ENCODE data around the gene IFFO2. TPM values are rescaled to one million over a fixed set of nuclear protein-coding genes. Genes with fewer than 3 reads are reported as not detected.

IFFO2 gene
- total and polyA plus RNA-seq, 8 donors, result 13.9 to 38.4 (median 24.3) TPM

DNA sequence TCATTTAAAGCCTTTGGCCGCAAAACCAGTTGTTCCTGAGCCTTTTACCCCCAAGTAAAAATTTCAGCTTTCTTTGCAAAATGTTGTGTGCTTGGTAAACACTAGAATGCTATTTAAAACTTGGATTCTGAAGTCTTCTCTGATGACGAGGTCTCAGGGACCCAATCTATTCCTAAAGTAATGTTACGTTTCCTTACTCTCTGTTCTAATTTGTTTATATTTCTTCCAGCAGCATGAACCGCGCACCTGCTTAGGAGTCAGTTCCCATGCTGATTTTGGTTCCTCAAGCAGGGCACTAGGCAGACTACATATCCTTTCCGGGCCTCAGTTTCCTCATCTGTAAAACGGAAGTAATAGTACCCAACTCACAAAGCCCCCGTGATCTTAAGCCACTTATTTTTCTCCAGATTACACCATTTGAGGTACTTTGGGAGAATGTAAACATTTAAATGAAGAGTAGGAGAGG lies 53.2 kb downstream of the IFFO2 start:
- no peak for DNase-seq
- intact Hi-C loops (cut with DNase I), result loop anchor here in 1 of 3 donors (10.0 kb wide), 1 partner anchor 51 kb away; the partner anchor contains the start of gene IFFO2
- Histone ChIP-seq H3K27me3 (no peaks in the 10 kb centered on the region), H3K36me3 (peaks cover 0 to 9% (median 5%) of the 10 kb centered on the region in 3 donors), H3K27ac (peak overlapping the region; percentile 56 to 86 (median 79)), H3K4me1 (peaks cover 5 to 13% (median 7%) of the 10 kb centered on the region in 3 donors), H3K4me3 (peak overlapping the region in 3 of 4 donors; percentile 45 to 93 (median 76)), H3K9me3 (no peaks in the 10 kb centered on the region)
- FAIRE-seq, result no peak
- TF ChIP-seq, protein P1, sequence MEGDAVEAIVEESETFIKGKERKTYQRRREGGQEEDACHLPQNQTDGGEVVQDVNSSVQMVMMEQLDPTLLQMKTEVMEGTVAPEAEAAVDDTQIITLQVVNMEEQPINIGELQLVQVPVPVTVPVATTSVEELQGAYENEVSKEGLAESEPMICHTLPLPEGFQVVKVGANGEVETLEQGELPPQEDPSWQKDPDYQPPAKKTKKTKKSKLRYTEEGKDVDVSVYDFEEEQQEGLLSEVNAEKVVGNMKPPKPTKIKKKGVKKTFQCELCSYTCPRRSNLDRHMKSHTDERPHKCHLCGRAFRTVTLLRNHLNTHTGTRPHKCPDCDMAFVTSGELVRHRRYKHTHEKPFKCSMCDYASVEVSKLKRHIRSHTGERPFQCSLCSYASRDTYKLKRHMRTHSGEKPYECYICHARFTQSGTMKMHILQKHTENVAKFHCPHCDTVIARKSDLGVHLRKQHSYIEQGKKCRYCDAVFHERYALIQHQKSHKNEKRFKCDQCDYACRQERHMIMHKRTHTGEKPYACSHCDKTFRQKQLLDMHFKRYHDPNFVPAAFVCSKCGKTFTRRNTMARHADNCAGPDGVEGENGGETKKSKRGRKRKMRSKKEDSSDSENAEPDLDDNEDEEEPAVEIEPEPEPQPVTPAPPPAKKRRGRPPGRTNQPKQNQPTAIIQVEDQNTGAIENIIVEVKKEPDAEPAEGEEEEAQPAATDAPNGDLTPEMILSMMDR (IDR thresholded peaks at IDR 0.05), result no peak
- 15 to 24% methylated on average over 8 of the region's 8 CpGs for WGBS, 2 donors
- ATAC-seq, result no peak

DNA sequence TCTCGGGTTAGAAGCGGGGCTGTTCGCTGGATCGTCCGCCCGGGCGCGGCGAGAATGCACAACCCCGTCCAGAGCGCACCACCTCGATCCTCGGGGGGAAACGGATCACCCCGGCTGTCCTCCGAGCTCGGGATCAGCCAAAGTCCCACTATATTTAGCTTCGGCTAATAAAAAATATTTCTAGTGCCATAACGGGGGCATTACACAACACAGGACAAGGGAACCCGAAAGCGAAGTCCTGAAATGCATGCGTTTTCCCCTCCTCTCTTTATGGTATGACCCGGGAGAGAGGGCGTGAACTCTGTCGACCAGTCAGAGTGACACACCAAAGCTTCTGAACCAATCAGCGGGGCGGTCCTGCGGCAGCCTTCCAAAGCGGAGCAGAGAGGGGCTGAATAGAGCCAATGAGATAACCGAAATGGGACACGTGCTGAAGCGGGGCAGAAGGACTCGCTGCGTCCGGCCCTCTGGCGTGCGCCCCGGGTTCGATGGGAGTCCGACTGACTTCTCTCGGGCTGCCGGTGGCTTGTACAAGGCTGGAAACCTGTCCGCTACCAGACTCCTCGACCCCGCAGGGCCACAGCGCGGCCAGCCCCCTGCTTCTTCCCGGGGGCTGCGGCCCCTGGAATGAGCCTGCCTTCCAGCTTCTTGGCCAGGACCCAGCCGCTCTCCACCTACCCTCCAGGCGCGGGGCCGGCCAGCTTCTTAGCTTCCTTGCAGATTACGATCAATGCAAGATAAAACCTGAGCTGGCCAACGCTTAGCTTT lies 53.8 kb downstream of the IFFO2 start, which contains the start of gene ALDH4A1:
Gene ALDH4A1, minus strand, starts transcription at position 33 of the 768 bp plus-strand sequence. Its CDS starts 32 bp downstream, at position 1.
- Histone ChIP-seq H3K9me3 (no peaks in the 10 kb centered on the region), H3K4me3 (peak within 1 kb of the TSS; percentile 45 to 93 (median 78)), H3K4me1 (peaks cover 5 to 13% (median 7%) of the 10 kb centered on the region in 3 donors), H3K27me3 (no peaks in the 10 kb centered on the region), H3K36me3 (peaks cover 0 to 3% (median 0%) of the 10 kb centered on the region in 3 donors), H3K27ac (peak within 1 kb of the TSS; percentile 56 to 86 (median 79))
- FAIRE-seq (peak; percentile 97), ATAC-seq (peak; percentile 95 to 97 (median 96)), DNase-seq (peak; percentile 91 to 99 (median 98))
- TF ChIP-seq, protein P1 (IDR thresholded peaks at IDR 0.05), result no peak
- WGBS, 2 donors, result 0% methylated on average over 55 of the region's 55 CpGs
- intact Hi-C loops (cut with DNase I), result loop anchor here in 1 of 3 donors (10.0 kb wide), 1 partner anchor 52 kb away; the partner anchor contains the start of gene IFFO2

DNA sequence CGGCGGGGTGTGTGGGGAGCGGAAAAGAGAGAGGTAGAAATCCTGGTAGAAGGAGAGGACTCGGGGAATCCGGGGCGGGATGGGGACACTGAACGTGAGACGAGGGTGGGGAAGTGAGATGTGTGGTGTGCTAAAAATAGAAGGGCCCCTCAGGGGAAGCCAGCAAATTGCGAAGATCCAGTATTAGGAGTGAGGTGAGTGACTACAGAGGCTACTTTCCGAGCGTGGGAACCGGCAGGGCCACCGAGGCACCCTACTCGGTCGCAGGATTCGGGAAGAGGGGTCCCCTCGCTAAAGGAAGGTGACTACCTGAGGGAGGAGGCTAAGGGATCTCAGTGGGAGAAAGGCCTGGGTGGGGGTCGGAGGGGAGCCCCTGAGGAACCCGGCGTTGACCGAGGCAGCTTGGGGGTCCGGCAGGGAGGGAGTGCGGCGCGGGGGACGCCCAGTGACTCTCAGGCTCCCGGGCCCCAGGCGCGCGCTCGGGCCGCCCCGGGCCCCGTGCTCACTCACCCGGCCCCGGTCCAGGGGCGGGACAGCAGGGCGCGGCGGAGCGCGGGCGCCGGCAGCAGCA lies 54.4 kb downstream of the IFFO2 start:
- Histone ChIP-seq H3K4me3 (peak overlapping the region; percentile 45 to 93 (median 78)), H3K27ac (peak overlapping the region; percentile 56 to 86 (median 79)), H3K27me3 (no peaks in the 10 kb centered on the region), H3K4me1 (peaks cover 5 to 7% (median 7%) of the 10 kb centered on the region in 3 donors), H3K9me3 (no peaks in the 10 kb centered on the region), H3K36me3 (no peaks in the 10 kb centered on the region)
- DNase-seq (no peak), ATAC-seq (peak in 2 of 4 donors; percentile 1 to 2), FAIRE-seq (no peak)
- WGBS, 2 donors, result 1% methylated on average over 40 to 44 of the region's 44 CpGs
- TF ChIP-seq, protein P1 (IDR thresholded peaks at IDR 0.05), result no peak
- intact Hi-C loops (cut with DNase I), result loop anchor here in 1 of 3 donors (10.0 kb wide), 1 partner anchor 53 kb away; the partner anchor contains the start of gene IFFO2

DNA sequence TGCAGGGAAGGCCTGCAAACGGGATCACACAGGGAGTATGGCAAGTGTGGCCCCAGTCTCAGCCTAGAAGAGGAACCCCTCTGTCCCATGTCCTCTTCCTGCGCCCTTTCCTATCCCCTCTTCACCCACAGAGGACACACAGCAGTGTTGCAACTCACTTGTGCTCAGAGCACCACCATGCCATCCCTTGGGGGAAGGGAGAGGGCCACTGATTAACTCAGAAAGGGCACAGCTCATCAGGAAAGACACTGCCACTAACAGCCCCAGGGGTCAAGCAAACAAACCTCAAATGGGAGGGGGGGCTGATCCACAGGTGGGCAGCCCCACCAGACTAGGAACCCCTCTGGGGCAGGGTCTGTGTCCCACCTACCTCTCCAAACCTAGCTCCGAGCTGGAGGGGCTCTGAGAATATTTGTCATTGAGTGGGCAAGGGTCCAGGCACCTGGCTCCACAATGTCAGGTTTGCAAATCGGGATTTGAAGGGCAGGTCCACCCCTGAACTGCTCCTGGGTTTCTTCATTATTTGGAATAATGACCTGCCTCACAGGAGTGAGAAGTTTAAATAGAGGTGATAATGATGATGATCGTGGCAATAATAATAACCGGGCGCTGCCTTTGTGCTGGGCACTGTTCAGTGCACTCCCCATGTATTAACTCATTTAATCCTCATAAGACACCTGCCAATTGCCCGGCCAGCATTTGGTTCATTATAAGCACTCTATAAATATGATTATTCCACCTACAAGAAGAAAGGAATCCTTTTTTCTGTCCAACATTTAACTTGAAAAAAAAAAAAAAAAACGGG lies 55.1 kb downstream of the IFFO2 start:
- DNase-seq, result no peak
- Histone ChIP-seq H3K27ac (no peak overlapping the region), H3K9me3 (no peaks in the 10 kb centered on the region), H3K4me3 (peak overlapping the region in 1 of 4 donors; percentile 93), H3K4me1 (peaks cover 5 to 7% (median 7%) of the 10 kb centered on the region in 3 donors), H3K36me3 (no peaks in the 10 kb centered on the region), H3K27me3 (no peaks in the 10 kb centered on the region)
- TF ChIP-seq, protein P1 (IDR thresholded peaks at IDR 0.05), result no peak
- FAIRE-seq, result no peak
- ATAC-seq, result no peak
- 35 to 36% methylated on average over 9 of the region's 9 CpGs for WGBS, 2 donors
- intact Hi-C loops (cut with DNase I), result loop anchor here in 1 of 3 donors (10.0 kb wide), 1 partner anchor 53 kb away; the partner anchor contains the start of gene IFFO2

Measured in pancreas (tissue), 10 donors.